NB4 (cell line): ENCODE results near the gene C19orf73.

Source experiments
- DNase-seq: peaks from one replicate; pipeline ENCODE4 v3.0.0; 2010; ENCODE audit warnings: low read depth
- H3K4me3 ChIP-seq: one replicate; pipeline ENCODE4 v1.5.1; 2011; ENCODE audit warnings: mild to moderate bottlenecking, low read depth, low read length, moderate library complexity
- MYC ChIP-seq: IDR thresholded peaks from 2 replicates; pipeline ENCODE4 v1.6.1; 2011; ENCODE audit warnings: low read depth, low read length
- POLR2A ChIP-seq: IDR thresholded peaks from 2 replicates; pipeline ENCODE4 v1.6.1; 2011; ENCODE audit warnings: mild to moderate bottlenecking; ENCODE audit not compliant: insufficient read length; ENCODE audit errors: extremely low read depth
- TF ChIP-seq, protein P1 (sequence below): IDR thresholded peaks from 2 replicates; pipeline ENCODE4 v1.6.1; 2011; ENCODE audit warnings: low read depth, low read length
- TF ChIP-seq, protein P2 (sequence below): IDR thresholded peaks from one replicate; pipeline ENCODE4 v1.5.1; 2012; ENCODE audit warnings: low read depth, low read length

The C19orf73 gene

DNA sequence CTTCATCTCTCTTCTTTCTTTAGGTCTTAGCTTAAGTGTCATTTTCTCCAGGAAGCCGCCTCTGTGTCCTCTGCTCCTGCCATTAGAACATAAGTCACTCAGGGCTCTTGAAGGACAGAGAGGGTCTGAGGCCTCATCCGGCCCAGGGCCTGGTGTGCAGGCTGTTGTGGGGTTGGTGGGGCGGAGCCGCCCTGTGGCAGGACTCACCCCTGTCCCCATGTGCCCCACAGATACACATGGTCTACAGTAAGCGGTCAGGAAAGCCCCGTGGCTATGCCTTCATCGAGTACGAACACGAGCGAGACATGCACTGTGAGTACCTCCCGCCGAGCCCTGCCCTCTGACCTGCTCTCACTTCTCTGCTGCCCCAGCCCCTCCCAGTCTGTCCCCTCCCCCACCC lies 17.8 kb downstream of the C19orf73 start:
- TF ChIP-seq POLR2A (no peak), MYC (no peak)
- TF ChIP-seq, protein P1, sequence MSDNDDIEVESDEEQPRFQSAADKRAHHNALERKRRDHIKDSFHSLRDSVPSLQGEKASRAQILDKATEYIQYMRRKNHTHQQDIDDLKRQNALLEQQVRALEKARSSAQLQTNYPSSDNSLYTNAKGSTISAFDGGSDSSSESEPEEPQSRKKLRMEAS = no peak
- TF ChIP-seq, protein P2, sequence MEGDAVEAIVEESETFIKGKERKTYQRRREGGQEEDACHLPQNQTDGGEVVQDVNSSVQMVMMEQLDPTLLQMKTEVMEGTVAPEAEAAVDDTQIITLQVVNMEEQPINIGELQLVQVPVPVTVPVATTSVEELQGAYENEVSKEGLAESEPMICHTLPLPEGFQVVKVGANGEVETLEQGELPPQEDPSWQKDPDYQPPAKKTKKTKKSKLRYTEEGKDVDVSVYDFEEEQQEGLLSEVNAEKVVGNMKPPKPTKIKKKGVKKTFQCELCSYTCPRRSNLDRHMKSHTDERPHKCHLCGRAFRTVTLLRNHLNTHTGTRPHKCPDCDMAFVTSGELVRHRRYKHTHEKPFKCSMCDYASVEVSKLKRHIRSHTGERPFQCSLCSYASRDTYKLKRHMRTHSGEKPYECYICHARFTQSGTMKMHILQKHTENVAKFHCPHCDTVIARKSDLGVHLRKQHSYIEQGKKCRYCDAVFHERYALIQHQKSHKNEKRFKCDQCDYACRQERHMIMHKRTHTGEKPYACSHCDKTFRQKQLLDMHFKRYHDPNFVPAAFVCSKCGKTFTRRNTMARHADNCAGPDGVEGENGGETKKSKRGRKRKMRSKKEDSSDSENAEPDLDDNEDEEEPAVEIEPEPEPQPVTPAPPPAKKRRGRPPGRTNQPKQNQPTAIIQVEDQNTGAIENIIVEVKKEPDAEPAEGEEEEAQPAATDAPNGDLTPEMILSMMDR = no peak
- no peak for DNase-seq
- H3K4me3 ChIP-seq = no peak overlapping the region

- no peak overlapping the region for H3K4me3 ChIP-seq
- DNase-seq = no peak
- TF ChIP-seq POLR2A = no peak
- TF ChIP-seq, protein P1 = no peak
- no peak for TF ChIP-seq MYC
- TF ChIP-seq, protein P2 = no peak
Measured at GRCh38 chr19:49098795-49099194, 20.1 kb downstream of the C19orf73 start.

GRCh38 chr19:49097453-49098288 lies 21.3 kb downstream of the C19orf73 start:
- TF ChIP-seq, protein P2 = peak; percentile 96
- TF ChIP-seq POLR2A (no peak), MYC (no peak)
- TF ChIP-seq, protein P1 = no peak
- no peak overlapping the region for H3K4me3 ChIP-seq
- peak; percentile 81 for DNase-seq

GRCh38 chr19:49094505-49095482 lies 24.1 kb downstream of the C19orf73 start:
- no peak for DNase-seq
- no peak overlapping the region for H3K4me3 ChIP-seq
- TF ChIP-seq, protein P1 = no peak
- TF ChIP-seq POLR2A = no peak
- no peak for TF ChIP-seq MYC
- TF ChIP-seq, protein P2 = no peak

DNA sequence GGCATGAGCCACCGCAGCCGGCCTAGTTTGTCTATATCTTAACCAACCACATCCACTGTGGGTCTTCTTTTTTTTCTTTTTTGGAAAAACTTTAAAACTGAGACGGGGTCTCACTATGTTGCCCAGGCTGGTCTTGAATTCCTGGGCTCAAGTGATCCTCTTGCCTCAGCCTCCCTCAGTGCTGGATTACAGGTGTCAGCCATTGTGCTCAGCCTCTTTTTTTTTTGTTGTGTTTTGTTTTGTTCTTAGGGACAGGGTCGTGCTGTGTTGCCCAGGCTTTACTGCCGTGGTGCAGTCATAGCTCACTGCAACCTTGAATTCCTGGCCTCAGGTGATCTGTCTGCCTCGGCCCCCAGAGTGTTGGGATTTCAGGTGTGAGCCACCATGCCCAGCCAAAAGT lies 26.3 kb downstream of the C19orf73 start:
- DNase-seq = no peak
- H3K4me3 ChIP-seq = no peak overlapping the region
- TF ChIP-seq MYC (no peak), POLR2A (no peak)
- TF ChIP-seq, protein P1 = no peak
- TF ChIP-seq, protein P2 = no peak
